Measurements from ENCODE around the gene EFCAB14. TPM values are rescaled to one million over a fixed set of nuclear protein-coding genes. Genes with fewer than 3 reads are reported as not detected.

Gene EFCAB14
- total RNA-seq, 1 donor from 2014 or later: 50.7 TPM

DNA sequence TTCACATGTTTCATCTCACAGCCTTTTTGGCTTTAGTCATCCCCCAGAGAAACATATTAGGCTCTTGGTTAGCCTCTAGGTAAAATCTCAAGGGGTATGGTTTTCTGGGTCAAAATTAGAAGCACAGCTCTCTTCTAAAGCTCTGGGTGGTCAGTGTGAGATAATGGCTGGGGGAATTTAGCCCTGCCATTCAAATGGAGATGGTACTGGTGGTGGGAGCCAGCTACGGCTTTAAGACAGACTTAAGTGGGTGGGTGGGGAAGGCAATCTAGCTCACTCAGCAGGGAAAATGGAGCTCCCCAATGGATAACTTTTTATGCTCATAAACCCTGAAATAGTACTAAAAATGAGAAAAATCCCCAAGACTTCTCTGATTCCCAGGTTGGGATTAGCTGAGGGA lies 41.6 kb downstream of the EFCAB14 start:
- Mint-ChIP-seq H3K4me3 (ENCODE audit: unreplicated experiment) (no peak overlapping the region), H3K27me3 (ENCODE audit: low read depth, unreplicated experiment) (no peaks in the 10 kb centered on the region), H3K27ac (ENCODE audit: unreplicated experiment) (no peak overlapping the region), H3K4me1 (ENCODE audit: low read depth, unreplicated experiment) (peaks cover 22% of the 10 kb centered on the region), H3K9me3 (ENCODE audit: unreplicated experiment) (no peaks in the 10 kb centered on the region), H3K36me3 (ENCODE audit: low read depth, unreplicated experiment) (peaks cover 22% of the 10 kb centered on the region)
- FAIRE-seq (no peak), DNase-seq (ENCODE audit: low read depth) (no peak)
- H3K27ac ChIP-seq (ENCODE audit: low read depth, low read length): no peak overlapping the region
- H3K27me3 ChIP-seq (ENCODE audit: insufficient read depth, low read length): no peaks in the 10 kb centered on the region
- TF ChIP-seq, protein P1, sequence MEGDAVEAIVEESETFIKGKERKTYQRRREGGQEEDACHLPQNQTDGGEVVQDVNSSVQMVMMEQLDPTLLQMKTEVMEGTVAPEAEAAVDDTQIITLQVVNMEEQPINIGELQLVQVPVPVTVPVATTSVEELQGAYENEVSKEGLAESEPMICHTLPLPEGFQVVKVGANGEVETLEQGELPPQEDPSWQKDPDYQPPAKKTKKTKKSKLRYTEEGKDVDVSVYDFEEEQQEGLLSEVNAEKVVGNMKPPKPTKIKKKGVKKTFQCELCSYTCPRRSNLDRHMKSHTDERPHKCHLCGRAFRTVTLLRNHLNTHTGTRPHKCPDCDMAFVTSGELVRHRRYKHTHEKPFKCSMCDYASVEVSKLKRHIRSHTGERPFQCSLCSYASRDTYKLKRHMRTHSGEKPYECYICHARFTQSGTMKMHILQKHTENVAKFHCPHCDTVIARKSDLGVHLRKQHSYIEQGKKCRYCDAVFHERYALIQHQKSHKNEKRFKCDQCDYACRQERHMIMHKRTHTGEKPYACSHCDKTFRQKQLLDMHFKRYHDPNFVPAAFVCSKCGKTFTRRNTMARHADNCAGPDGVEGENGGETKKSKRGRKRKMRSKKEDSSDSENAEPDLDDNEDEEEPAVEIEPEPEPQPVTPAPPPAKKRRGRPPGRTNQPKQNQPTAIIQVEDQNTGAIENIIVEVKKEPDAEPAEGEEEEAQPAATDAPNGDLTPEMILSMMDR (IDR thresholded peaks at IDR 0.05; ENCODE audit: insufficient read depth, low read depth, low read length): no peak
- TF ChIP-seq EZH2 (IDR thresholded peaks at IDR 0.05; ENCODE audit: insufficient read depth, low read length): no peak
- H4K20me1 ChIP-seq (ENCODE audit: insufficient read depth, low read length): no peaks in the 10 kb centered on the region
- no peak overlapping the region for H3K4me2 ChIP-seq (ENCODE audit: low read length)
- H3K79me2 ChIP-seq (ENCODE audit: insufficient read depth, low read length): no peaks in the 10 kb centered on the region
- no peak overlapping the region for H2AFZ ChIP-seq (ENCODE audit: low read depth, low read length)
- H3K9me3 ChIP-seq (ENCODE audit: insufficient read depth, low read depth, low read length): no peaks in the 10 kb centered on the region
- H3K9ac ChIP-seq (ENCODE audit: low read length): no peak overlapping the region
- H3K4me1 ChIP-seq (ENCODE audit: insufficient read depth, low read length): peaks cover 3% of the 10 kb centered on the region
- H3K4me3 ChIP-seq (ENCODE audit: insufficient read depth, low read depth, low read length): no peak overlapping the region
- H3K36me3 ChIP-seq (ENCODE audit: insufficient read depth, low read length): peaks cover 11% of the 10 kb centered on the region

DNA sequence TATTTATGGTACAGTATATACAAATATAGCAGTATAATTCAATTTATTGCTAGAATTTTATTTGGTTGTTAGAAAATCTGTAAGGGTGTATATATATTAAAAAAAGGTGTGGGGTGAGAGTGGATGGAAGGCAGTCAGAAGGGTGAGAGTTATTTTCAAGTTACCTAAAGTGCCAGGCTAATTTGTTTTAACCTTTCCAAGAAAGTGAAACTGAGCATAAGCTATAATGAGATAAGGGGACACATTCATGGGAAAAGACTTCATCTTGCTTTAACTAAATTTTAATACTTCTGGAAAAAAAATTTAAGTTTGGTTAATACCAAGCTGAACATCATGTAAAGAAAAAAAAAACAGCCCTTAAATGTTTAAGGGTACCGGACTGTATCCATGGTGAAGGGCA lies 42.4 kb downstream of the EFCAB14 start:
- FAIRE-seq: no peak
- DNase-seq (ENCODE audit: low read depth): no peak
- Histone ChIP-seq H3K36me3 (ENCODE audit: insufficient read depth, low read length) (peaks cover 6% of the 10 kb centered on the region), H3K4me1 (ENCODE audit: insufficient read depth, low read length) (peaks cover 3% of the 10 kb centered on the region), H3K4me2 (ENCODE audit: low read length) (no peak overlapping the region), H3K4me3 (ENCODE audit: insufficient read depth, low read depth, low read length) (no peak overlapping the region), H3K79me2 (ENCODE audit: insufficient read depth, low read length) (no peaks in the 10 kb centered on the region), H3K27me3 (ENCODE audit: insufficient read depth, low read length) (no peaks in the 10 kb centered on the region), H4K20me1 (ENCODE audit: insufficient read depth, low read length) (no peaks in the 10 kb centered on the region), H3K27ac (ENCODE audit: low read depth, low read length) (no peak overlapping the region), H2AFZ (ENCODE audit: low read depth, low read length) (no peak overlapping the region), H3K9me3 (ENCODE audit: insufficient read depth, low read depth, low read length) (no peaks in the 10 kb centered on the region), H3K9ac (ENCODE audit: low read length) (no peak overlapping the region)
- TF ChIP-seq EZH2 (IDR thresholded peaks at IDR 0.05; ENCODE audit: insufficient read depth, low read length): no peak
- TF ChIP-seq, protein P1 (IDR thresholded peaks at IDR 0.05; ENCODE audit: insufficient read depth, low read depth, low read length): no peak
- Mint-ChIP-seq H3K27me3 (ENCODE audit: low read depth, unreplicated experiment) (no peaks in the 10 kb centered on the region), H3K36me3 (ENCODE audit: low read depth, unreplicated experiment) (peaks cover 18% of the 10 kb centered on the region), H3K9me3 (ENCODE audit: unreplicated experiment) (no peaks in the 10 kb centered on the region), H3K4me1 (ENCODE audit: low read depth, unreplicated experiment) (peaks cover 22% of the 10 kb centered on the region), H3K4me3 (ENCODE audit: unreplicated experiment) (no peak overlapping the region), H3K27ac (ENCODE audit: unreplicated experiment) (peak overlapping the region; percentile 58)

DNA sequence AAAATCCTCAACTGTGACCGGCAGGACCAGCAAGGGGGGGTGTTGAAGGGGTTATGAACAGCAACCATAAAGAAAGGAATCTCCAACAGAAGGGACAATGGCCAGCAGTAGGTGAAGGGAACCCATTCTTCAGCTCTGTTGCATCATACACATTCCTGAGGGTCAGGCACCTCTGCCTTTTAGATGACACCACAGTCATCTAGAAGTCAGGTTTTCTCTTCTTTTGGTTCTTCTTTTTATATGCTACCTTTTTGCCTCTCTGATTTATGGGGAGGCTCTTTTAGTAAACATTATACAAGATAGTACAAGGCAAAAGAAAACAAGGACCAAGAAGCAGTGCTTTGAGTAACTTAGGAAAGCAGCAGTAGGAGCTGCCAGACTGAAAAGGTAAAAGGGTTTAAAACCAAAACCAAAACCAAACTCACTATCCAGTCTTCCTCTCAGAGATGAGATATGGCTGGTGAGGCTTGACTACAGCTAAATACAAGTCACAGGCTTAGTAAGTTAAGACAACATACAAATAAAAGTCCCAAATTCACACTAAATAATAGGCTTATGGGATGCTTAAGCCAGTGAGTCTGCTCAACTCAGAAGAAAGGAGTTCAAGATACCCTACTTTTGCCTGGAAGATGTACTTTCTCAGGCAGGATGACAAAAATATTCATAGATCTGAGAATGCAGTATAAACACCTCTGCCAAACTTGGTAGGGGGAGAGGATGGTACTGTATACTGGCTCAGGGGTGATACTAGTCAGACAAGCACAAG lies 43.2 kb downstream of the EFCAB14 start:
- Mint-ChIP-seq H3K4me3 (ENCODE audit: unreplicated experiment) (no peak overlapping the region), H3K4me1 (ENCODE audit: low read depth, unreplicated experiment) (peaks cover 22% of the 10 kb centered on the region), H3K27ac (ENCODE audit: unreplicated experiment) (peak overlapping the region; percentile 58), H3K27me3 (ENCODE audit: low read depth, unreplicated experiment) (no peaks in the 10 kb centered on the region), H3K36me3 (ENCODE audit: low read depth, unreplicated experiment) (peaks cover 18% of the 10 kb centered on the region), H3K9me3 (ENCODE audit: unreplicated experiment) (no peaks in the 10 kb centered on the region)
- DNase-seq (ENCODE audit: low read depth): no peak
- Histone ChIP-seq H4K20me1 (ENCODE audit: insufficient read depth, low read length) (no peaks in the 10 kb centered on the region), H3K4me2 (ENCODE audit: low read length) (no peak overlapping the region), H3K4me1 (ENCODE audit: insufficient read depth, low read length) (peaks cover 3% of the 10 kb centered on the region), H3K27ac (ENCODE audit: low read depth, low read length) (no peak overlapping the region), H3K36me3 (ENCODE audit: insufficient read depth, low read length) (peaks cover 6% of the 10 kb centered on the region), H3K9ac (ENCODE audit: low read length) (no peak overlapping the region), H3K4me3 (ENCODE audit: insufficient read depth, low read depth, low read length) (no peak overlapping the region), H3K9me3 (ENCODE audit: insufficient read depth, low read depth, low read length) (no peaks in the 10 kb centered on the region), H3K79me2 (ENCODE audit: insufficient read depth, low read length) (no peaks in the 10 kb centered on the region), H3K27me3 (ENCODE audit: insufficient read depth, low read length) (no peaks in the 10 kb centered on the region), H2AFZ (ENCODE audit: low read depth, low read length) (no peak overlapping the region)
- TF ChIP-seq EZH2 (IDR thresholded peaks at IDR 0.05; ENCODE audit: insufficient read depth, low read length): no peak
- TF ChIP-seq, protein P1 (IDR thresholded peaks at IDR 0.05; ENCODE audit: insufficient read depth, low read depth, low read length): no peak
- no peak for FAIRE-seq
